ENCODE measurements around the gene TAF15. TPM values are rescaled to one million over a fixed set of nuclear protein-coding genes. Genes with fewer than 3 reads are reported as not detected.

TAF15 gene
- total and polyA plus RNA-seq, 2 donors (not counting 1 experiment from before 2014, with no cell fraction given) = 51.0 to 246 TPM

DNA sequence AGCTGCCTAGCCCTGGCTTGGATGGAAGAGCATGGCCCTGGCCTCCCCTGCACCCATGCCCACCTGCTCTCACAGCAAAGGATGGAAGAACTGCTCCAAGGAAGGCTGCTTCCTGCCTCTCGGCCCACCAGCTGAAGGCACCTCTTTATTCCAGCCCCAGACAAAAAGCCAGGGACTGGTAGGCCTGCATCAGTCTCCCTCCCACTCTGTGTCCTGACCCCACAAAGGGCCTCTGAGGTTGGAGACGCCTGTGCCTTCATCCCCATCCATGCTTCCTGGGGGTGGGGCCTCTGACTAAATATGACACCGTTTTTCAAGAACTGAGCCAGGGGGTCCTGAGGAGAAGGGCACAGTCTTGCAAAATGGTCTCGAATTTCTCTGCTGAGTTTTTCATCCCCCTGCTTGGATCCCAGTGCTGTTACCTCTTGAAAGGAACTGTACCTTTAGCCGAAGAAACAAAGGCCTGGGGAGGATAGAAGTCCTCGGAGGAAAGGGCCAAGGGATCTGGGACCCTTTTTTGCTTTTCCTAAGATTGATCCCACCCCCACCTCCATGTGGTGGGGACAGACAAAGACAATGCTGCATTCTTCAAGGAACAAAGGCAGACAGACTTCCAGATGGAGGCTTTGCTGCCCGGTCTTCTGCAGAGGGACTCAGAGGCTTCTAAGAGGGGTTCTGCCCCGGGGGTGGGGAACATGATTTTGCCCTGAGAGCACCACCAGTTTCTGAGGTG is 43.4 kb upstream of the TAF15 start:
- H3K27ac ChIP-seq (ENCODE audit: low read length in 2 of 2) = no peak overlapping the region
- Mint-ChIP-seq H3K9me3 (ENCODE audit: insufficient read depth) (no peaks in the 10 kb centered on the region), H3K4me1 (peaks cover 8% of the 10 kb centered on the region), H3K27me3 (peaks cover 3% of the 10 kb centered on the region), H3K4me3 (no peak overlapping the region), H3K27ac (no peak overlapping the region)
- intact Hi-C loops (cut with micrococcal nuclease) = loop anchor here (2.0 to 10.0 kb wide), 2 partner anchors 719 to 785 kb away; partner anchors contain the start of genes LIG3 and ZNHIT3
- H3K27me3 ChIP-seq (replicated peaks in 1 of 4; ENCODE audit: control extremely low read depth in 1 of 4, control insufficient read depth in 3 of 4, insufficient read depth in 4 of 4, low read length in 3 of 4) = no peaks in the 10 kb centered on the region
- ChIA-PET POLR2A (no interaction called here), CTCF (interaction anchor here (2.0 to 10.2 kb wide), 4 partner anchors 29 to 42 kb away, joined by 23 to 349 read pairs (median 48); partner anchors contain the start of genes MMP28 and TAF15)
- TF ChIP-seq, protein P1, sequence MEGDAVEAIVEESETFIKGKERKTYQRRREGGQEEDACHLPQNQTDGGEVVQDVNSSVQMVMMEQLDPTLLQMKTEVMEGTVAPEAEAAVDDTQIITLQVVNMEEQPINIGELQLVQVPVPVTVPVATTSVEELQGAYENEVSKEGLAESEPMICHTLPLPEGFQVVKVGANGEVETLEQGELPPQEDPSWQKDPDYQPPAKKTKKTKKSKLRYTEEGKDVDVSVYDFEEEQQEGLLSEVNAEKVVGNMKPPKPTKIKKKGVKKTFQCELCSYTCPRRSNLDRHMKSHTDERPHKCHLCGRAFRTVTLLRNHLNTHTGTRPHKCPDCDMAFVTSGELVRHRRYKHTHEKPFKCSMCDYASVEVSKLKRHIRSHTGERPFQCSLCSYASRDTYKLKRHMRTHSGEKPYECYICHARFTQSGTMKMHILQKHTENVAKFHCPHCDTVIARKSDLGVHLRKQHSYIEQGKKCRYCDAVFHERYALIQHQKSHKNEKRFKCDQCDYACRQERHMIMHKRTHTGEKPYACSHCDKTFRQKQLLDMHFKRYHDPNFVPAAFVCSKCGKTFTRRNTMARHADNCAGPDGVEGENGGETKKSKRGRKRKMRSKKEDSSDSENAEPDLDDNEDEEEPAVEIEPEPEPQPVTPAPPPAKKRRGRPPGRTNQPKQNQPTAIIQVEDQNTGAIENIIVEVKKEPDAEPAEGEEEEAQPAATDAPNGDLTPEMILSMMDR (IDR thresholded peaks at IDR 0.05) = no peak
- no peak for TF ChIP-seq EZH2 (IDR thresholded peaks at IDR 0.05; ENCODE audit: borderline replicate concordance, insufficient read depth, low read depth, low read length, poor library complexity, severe bottlenecking)
- H3K9me3 ChIP-seq (ENCODE audit: control extremely low read depth in 1 of 3, control insufficient read depth in 2 of 3, insufficient read depth in 1 of 3, low read length in 2 of 3) = peaks cover 0 to 3% (median 0%) of the 10 kb centered on the region in 3 donors
- 92% methylated on average over 5 of the region's 8 CpGs for WGBS (ENCODE audit: insufficient coverage)
- H3K36me3 ChIP-seq (replicated peaks in 1 of 2; ENCODE audit: control extremely low read depth in 1 of 2, control insufficient read depth in 1 of 2, extremely low read depth in 1 of 2, insufficient read depth in 2 of 2, low read length in 1 of 2) = no peaks in the 10 kb centered on the region
- H3K4me2 ChIP-seq (replicated peaks; ENCODE audit: low read depth, low read length, poor library complexity, severe bottlenecking) = no peak overlapping the region
- no peak overlapping the region for H3K4me3 ChIP-seq (ENCODE audit: control extremely low read depth in 1 of 5, extremely low read depth in 1 of 5, insufficient read depth in 1 of 5, low read depth in 2 of 5, low read length in 4 of 5)
- peaks cover 7 to 13% of the 10 kb centered on the region in 2 donors for H3K4me1 ChIP-seq (ENCODE audit: control insufficient read depth in 2 of 2, insufficient read depth in 2 of 2, low read length in 2 of 2)
- no peak overlapping the region for H2AFZ ChIP-seq (ENCODE audit: insufficient read depth, low read depth, low read length, poor library complexity, severe bottlenecking)
- no peak for ATAC-seq (ENCODE audit: low read depth)
- H3K9ac ChIP-seq (ENCODE audit: low read length) = no peak overlapping the region
- no peaks in the 10 kb centered on the region for H4K20me1 ChIP-seq (ENCODE audit: control insufficient read depth, insufficient read depth, low read length, poor library complexity, severe bottlenecking)
- DNase-seq = no peak
- no peaks in the 10 kb centered on the region for H3K79me2 ChIP-seq (ENCODE audit: control insufficient read depth, insufficient read depth, low read length)

DNA sequence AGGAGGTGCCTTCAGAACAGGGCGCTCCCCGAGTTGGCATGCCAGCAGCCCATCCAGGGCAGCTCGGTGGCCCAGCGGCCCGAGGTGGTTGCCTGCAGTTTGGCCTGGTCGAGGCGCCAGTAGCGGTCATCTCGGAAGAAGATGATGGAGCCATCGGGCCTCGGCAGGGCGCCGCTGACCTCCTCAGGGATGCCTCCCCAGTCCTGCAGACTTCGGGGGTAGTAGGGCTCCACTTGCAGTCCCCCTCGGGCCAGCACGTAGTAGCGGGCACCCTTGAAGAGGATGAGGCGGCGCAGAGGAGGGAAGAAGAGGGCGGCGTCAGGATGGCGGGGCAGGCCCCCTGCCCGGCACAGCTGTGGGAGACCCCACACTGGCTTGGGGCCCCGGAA is 42.8 kb upstream of the TAF15 start:
- POLR2A ChIA-PET = interaction anchor here (1.2 kb wide), 1 partner anchor 42 kb away, joined by 6 read pairs; the partner anchor contains the start of gene TAF15
- H3K4me1 Mint-ChIP-seq = peaks cover 8% of the 10 kb centered on the region

More for the DNA sequence above, 42.8 kb upstream of the TAF15 start:
- no peak overlapping the region for H3K4me3 ChIP-seq (ENCODE audit: control extremely low read depth in 1 of 5, extremely low read depth in 1 of 5, insufficient read depth in 1 of 5, low read depth in 2 of 5, low read length in 4 of 5)
- CTCF ChIA-PET = interaction anchor here (0.8 to 10.2 kb wide), 6 partner anchors 9 to 50 kb away, joined by 3 to 349 read pairs (median 7); partner anchors contain the start of genes MMP28 and TAF15
- no peaks in the 10 kb centered on the region for H3K36me3 ChIP-seq (replicated peaks in 1 of 2; ENCODE audit: control extremely low read depth in 1 of 2, control insufficient read depth in 1 of 2, extremely low read depth in 1 of 2, insufficient read depth in 2 of 2, low read length in 1 of 2)
- TF ChIP-seq EZH2 (IDR thresholded peaks at IDR 0.05; ENCODE audit: borderline replicate concordance, insufficient read depth, low read depth, low read length, poor library complexity, severe bottlenecking) = no peak
- H3K27me3 ChIP-seq (replicated peaks in 1 of 4; ENCODE audit: control extremely low read depth in 1 of 4, control insufficient read depth in 3 of 4, insufficient read depth in 4 of 4, low read length in 3 of 4) = no peaks in the 10 kb centered on the region
- Mint-ChIP-seq H3K9me3 (ENCODE audit: insufficient read depth) (no peaks in the 10 kb centered on the region), H3K27ac (no peak overlapping the region), H3K4me3 (no peak overlapping the region), H3K27me3 (peaks cover 3% of the 10 kb centered on the region)
- H3K4me1 ChIP-seq (ENCODE audit: control insufficient read depth in 2 of 2, insufficient read depth in 2 of 2, low read length in 2 of 2) = peaks cover 7 to 13% of the 10 kb centered on the region in 2 donors
- no peak overlapping the region for H3K4me2 ChIP-seq (replicated peaks; ENCODE audit: low read depth, low read length, poor library complexity, severe bottlenecking)
- H3K79me2 ChIP-seq (ENCODE audit: control insufficient read depth, insufficient read depth, low read length) = no peaks in the 10 kb centered on the region
- no peak for DNase-seq
- ATAC-seq (ENCODE audit: low read depth) = no peak
- no peaks in the 10 kb centered on the region for H4K20me1 ChIP-seq (ENCODE audit: control insufficient read depth, insufficient read depth, low read length, poor library complexity, severe bottlenecking)
- H2AFZ ChIP-seq (ENCODE audit: insufficient read depth, low read depth, low read length, poor library complexity, severe bottlenecking) = no peak overlapping the region
- no peak overlapping the region for H3K9ac ChIP-seq (ENCODE audit: low read length)
- no peak overlapping the region for H3K27ac ChIP-seq (ENCODE audit: low read length in 2 of 2)
- intact Hi-C loops (cut with micrococcal nuclease) = loop anchor here (10.0 kb wide), 1 partner anchor 718 kb away; the partner anchor contains the start of gene ZNHIT3
- peaks cover 0 to 3% (median 0%) of the 10 kb centered on the region in 3 donors for H3K9me3 ChIP-seq (ENCODE audit: control extremely low read depth in 1 of 3, control insufficient read depth in 2 of 3, insufficient read depth in 1 of 3, low read length in 2 of 3)
- WGBS (ENCODE audit: insufficient coverage) = 95% methylated on average over 19 of the region's 24 CpGs

All from B cell (primary cell).